Measurements from ENCODE around the gene CYB561D1. TPM values are rescaled to one million over a fixed set of nuclear protein-coding genes. Genes with fewer than 3 reads are reported as not detected.

Gene CYB561D1
- total and polyA plus RNA-seq, 2 donors (not counting 1 experiment from before 2014, with no cell fraction given) = 5.1 to 6.6 TPM

- no peak overlapping the region for H2AFZ ChIP-seq (ENCODE audit: low read length)
- DNase-seq (ENCODE audit: low read depth in 2 of 2) = no peak
These were observed 37.5 kb downstream of the CYB561D1 start for GRCh38 chr1:109531380-109531779.

GRCh38 chr1:109531826-109532364, 38.0 kb downstream of the CYB561D1 start:
- Histone ChIP-seq H3K27me3 (ENCODE audit: control insufficient read depth, insufficient read depth, low read length) (peaks cover 4% of the 10 kb centered on the region), H3K4me2 (ENCODE audit: extremely low read depth, insufficient read depth, low read length) (peak overlapping the region; percentile 20), H3K79me2 (ENCODE audit: control insufficient read depth, insufficient read depth, low read length) (no peaks in the 10 kb centered on the region), H3K9ac (ENCODE audit: insufficient read depth, low read length) (no peak overlapping the region), H3K27ac (ENCODE audit: insufficient read depth, low read length) (no peak overlapping the region), H3K4me3 (replicated peaks in 1 of 4; ENCODE audit: control extremely low read depth in 1 of 4, insufficient read depth in 1 of 4, low read depth in 3 of 4, low read length in 4 of 4) (no peak overlapping the region), H4K20me1 (ENCODE audit: control insufficient read depth, extremely low read depth, insufficient read depth, low read length) (no peaks in the 10 kb centered on the region), H3K4me1 (ENCODE audit: control insufficient read depth, extremely low read depth, insufficient read depth, low read length) (peaks cover 2% of the 10 kb centered on the region), H3K36me3 (ENCODE audit: control insufficient read depth, insufficient read depth, low read length) (no peaks in the 10 kb centered on the region), H3K9me3 (ENCODE audit: control insufficient read depth, insufficient read depth, low read depth, low read length) (no peaks in the 10 kb centered on the region), H2AFZ (ENCODE audit: low read length) (no peak overlapping the region)
- DNase-seq (ENCODE audit: low read depth in 2 of 2) = peak in 1 of 2 donors; percentile 17
- TF ChIP-seq CTCF (conservative IDR thresholded peaks at IDR 0.05 in 1 of 2, IDR thresholded peaks at IDR 0.05 in 1 of 2; ENCODE audit: low read depth in 1 of 2, low read length in 2 of 2) (no peak), EZH2 (IDR thresholded peaks at IDR 0.05; ENCODE audit: low read length, missing control alignments) (no peak)

More at GRCh38 chr1:109531380-109531779, 37.5 kb downstream of the CYB561D1 start:
- Histone ChIP-seq H3K36me3 (ENCODE audit: control insufficient read depth, insufficient read depth, low read length) (no peaks in the 10 kb centered on the region), H3K27me3 (ENCODE audit: control insufficient read depth, insufficient read depth, low read length) (peaks cover 4% of the 10 kb centered on the region), H3K4me3 (replicated peaks in 1 of 4; ENCODE audit: control extremely low read depth in 1 of 4, insufficient read depth in 1 of 4, low read depth in 3 of 4, low read length in 4 of 4) (no peak overlapping the region), H3K79me2 (ENCODE audit: control insufficient read depth, insufficient read depth, low read length) (no peaks in the 10 kb centered on the region), H3K9me3 (ENCODE audit: control insufficient read depth, insufficient read depth, low read depth, low read length) (no peaks in the 10 kb centered on the region), H3K4me2 (ENCODE audit: extremely low read depth, insufficient read depth, low read length) (no peak overlapping the region), H4K20me1 (ENCODE audit: control insufficient read depth, extremely low read depth, insufficient read depth, low read length) (no peaks in the 10 kb centered on the region), H3K27ac (ENCODE audit: insufficient read depth, low read length) (no peak overlapping the region), H3K9ac (ENCODE audit: insufficient read depth, low read length) (no peak overlapping the region), H3K4me1 (ENCODE audit: control insufficient read depth, extremely low read depth, insufficient read depth, low read length) (peaks cover 2% of the 10 kb centered on the region)
- TF ChIP-seq EZH2 (IDR thresholded peaks at IDR 0.05; ENCODE audit: low read length, missing control alignments) = no peak
- TF ChIP-seq CTCF (conservative IDR thresholded peaks at IDR 0.05 in 1 of 2, IDR thresholded peaks at IDR 0.05 in 1 of 2; ENCODE audit: low read depth in 1 of 2, low read length in 2 of 2) = no peak

- Histone ChIP-seq H3K9ac (ENCODE audit: insufficient read depth, low read length) (no peak overlapping the region), H3K79me2 (ENCODE audit: control insufficient read depth, insufficient read depth, low read length) (no peaks in the 10 kb centered on the region), H3K27ac (ENCODE audit: insufficient read depth, low read length) (peak overlapping the region; percentile 5), H3K4me3 (replicated peaks in 1 of 4; ENCODE audit: control extremely low read depth in 1 of 4, insufficient read depth in 1 of 4, low read depth in 3 of 4, low read length in 4 of 4) (peak overlapping the region in 1 of 4 experiments; percentile 2), H3K9me3 (ENCODE audit: control insufficient read depth, insufficient read depth, low read depth, low read length) (no peaks in the 10 kb centered on the region), H4K20me1 (ENCODE audit: control insufficient read depth, extremely low read depth, insufficient read depth, low read length) (no peaks in the 10 kb centered on the region), H3K27me3 (ENCODE audit: control insufficient read depth, insufficient read depth, low read length) (peaks cover under 1% of the 10 kb centered on the region), H3K4me1 (ENCODE audit: control insufficient read depth, extremely low read depth, insufficient read depth, low read length) (peaks cover 2% of the 10 kb centered on the region), H2AFZ (ENCODE audit: low read length) (peak overlapping the region; percentile 90), H3K36me3 (ENCODE audit: control insufficient read depth, insufficient read depth, low read length) (no peaks in the 10 kb centered on the region), H3K4me2 (ENCODE audit: extremely low read depth, insufficient read depth, low read length) (peak overlapping the region; percentile 52)
- TF ChIP-seq CTCF (conservative IDR thresholded peaks at IDR 0.05 in 1 of 2, IDR thresholded peaks at IDR 0.05 in 1 of 2; ENCODE audit: low read depth in 1 of 2, low read length in 2 of 2) (peak; percentile 90 to 95), EZH2 (IDR thresholded peaks at IDR 0.05; ENCODE audit: low read length, missing control alignments) (no peak)
- DNase-seq (ENCODE audit: low read depth in 2 of 2) = peak; percentile 65 to 76
These were observed 38.7 kb downstream of the CYB561D1 start for GRCh38 chr1:109532365-109533136.
